ENCODE measurements around the gene NAPSA.

The NAPSA gene

DNA sequence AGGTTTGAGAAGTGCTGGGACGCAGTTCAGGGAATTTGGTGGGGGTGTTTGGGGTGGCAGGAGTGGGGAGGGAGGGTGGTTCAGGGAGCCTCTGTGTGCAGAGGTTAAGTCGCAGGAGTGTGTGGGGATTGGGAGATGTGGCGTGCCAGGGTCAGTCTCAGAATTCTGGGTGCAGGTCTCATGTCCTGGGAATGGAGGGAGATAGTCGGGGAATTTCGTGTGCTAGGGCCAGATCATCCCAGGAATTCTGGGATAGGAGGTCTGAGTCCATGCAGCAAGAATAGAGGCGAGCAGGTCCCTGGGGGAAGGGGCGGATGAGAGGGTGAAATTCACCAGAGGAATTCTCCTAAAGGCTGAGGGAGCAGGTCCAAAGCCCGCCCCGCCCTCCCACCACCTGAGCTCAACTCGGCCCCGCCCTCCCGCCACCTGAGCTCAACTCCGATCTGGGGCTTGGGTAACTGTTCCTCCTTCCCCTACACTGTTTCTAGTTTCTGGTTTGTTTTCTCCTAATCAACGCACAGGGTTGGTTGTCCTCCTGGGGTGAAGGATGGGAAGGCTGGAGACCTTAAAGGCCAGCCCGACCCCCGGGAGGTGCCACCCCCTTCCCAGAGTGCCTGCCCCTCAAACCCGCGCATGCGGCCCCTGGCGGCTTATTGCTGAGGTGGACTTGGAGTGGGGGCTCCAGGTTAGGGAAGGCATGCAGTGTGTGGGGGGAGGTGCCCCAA, 51.5 kb downstream of the NAPSA start:
- no peak for DNase-seq

- DNase-seq: no peak
These were observed 52.2 kb downstream of the NAPSA start for GRCh38 chr19:50312967-50313811.

- no peak for DNase-seq
These were observed 53.5 kb downstream of the NAPSA start for GRCh38 chr19:50311723-50312635.

GRCh38 chr19:50310759-50311465, 54.5 kb downstream of the NAPSA start:
- DNase-seq: no peak

GRCh38 chr19:50309396-50310125, 55.9 kb downstream of the NAPSA start:
- DNase-seq: no peak

- DNase-seq: no peak
These were observed 56.4 kb downstream of the NAPSA start for GRCh38 chr19:50308991-50309390.
